ENCODE results near the gene LRATD1.

LRATD1 gene

GRCh38 chr2:14633461-14634181, 1.1 kb downstream of the LRATD1 start:
- no peak for FAIRE-seq

- no peak for FAIRE-seq
These were observed 1.6 kb downstream of the LRATD1 start for GRCh38 chr2:14634182-14634488.

GRCh38 chr2:14634489-14635390, 2.2 kb downstream of the LRATD1 start:
- no peak for FAIRE-seq

GRCh38 chr2:14635391-14635871, 2.9 kb downstream of the LRATD1 start:
- FAIRE-seq: no peak

- no peak for FAIRE-seq
These were observed 6.0 kb downstream of the LRATD1 start for GRCh38 chr2:14638488-14638887.

GRCh38 chr2:14641116-14641515, 8.6 kb downstream of the LRATD1 start:
- no peak for FAIRE-seq

GRCh38 chr2:14642499-14642898, 10.0 kb downstream of the LRATD1 start:
- FAIRE-seq: no peak

GRCh38 chr2:14647714-14648113, 15.2 kb downstream of the LRATD1 start:
- FAIRE-seq: no peak

GRCh38 chr2:14650066-14650465, 17.5 kb downstream of the LRATD1 start:
- no peak for FAIRE-seq

GRCh38 chr2:14654835-14655282, 22.3 kb downstream of the LRATD1 start:
- FAIRE-seq: no peak

- FAIRE-seq: no peak
These were observed 23.6 kb downstream of the LRATD1 start for GRCh38 chr2:14656146-14656545.

GRCh38 chr2:14661163-14661562, 28.6 kb downstream of the LRATD1 start:
- no peak for FAIRE-seq

GRCh38 chr2:14673351-14673875, 40.9 kb downstream of the LRATD1 start:
- FAIRE-seq: no peak

GRCh38 chr2:14675489-14675888, 43.0 kb downstream of the LRATD1 start:
- FAIRE-seq: no peak

- no peak for FAIRE-seq
These were observed 43.9 kb downstream of the LRATD1 start for GRCh38 chr2:14676371-14676770.

GRCh38 chr2:14677039-14677438, 44.5 kb downstream of the LRATD1 start:
- FAIRE-seq: no peak

GRCh38 chr2:14678761-14679160, 46.2 kb downstream of the LRATD1 start:
- no peak for FAIRE-seq

- no peak for FAIRE-seq
These were observed 49.1 kb downstream of the LRATD1 start for GRCh38 chr2:14681608-14682007.
